Pancreas (tissue), 10 donors: ENCODE data around the gene NFATC2IP. TPM values are rescaled to one million over a fixed set of nuclear protein-coding genes. Genes with fewer than 3 reads are reported as not detected.

Source experiments
- ATAC-seq, 4 donors: fragments of 200-7000 bp; cut with Tn5 transposase; one replicate each; pipeline versions ENCODE4 v1.8.0 to v1.9.1; 2020; ENCODE audit warnings: mild to moderate bottlenecking in 4 of 4, moderate library complexity in 4 of 4
- DNase-seq, 6 donors: peaks; one replicate each; pipeline ENCODE4 v3.0.0-alpha.2; 2020
- FAIRE-seq: peaks from 2 replicates; lab custom pipeline; 2012; peaks lifted over from hg19 to GRCh38; lab: Jason Lieb, UNC
- H3K27ac ChIP-seq, 4 donors: fragments of 200-600 bp; sonication (generic); 1 replicate in 3 of 4; 2 replicates in 1 of 4; pipeline versions ENCODE4 v1.5.0 to v1.8.0; 2020
- H3K27me3 ChIP-seq, 4 donors: fragments of 200-600 bp; one replicate each; pipeline ENCODE4 v1.8.0; 2021
- H3K36me3 ChIP-seq, 3 donors: fragments of 200-600 bp; sonication (generic) in 1 of 3; one replicate each; pipeline versions ENCODE4 v1.5.0 to v1.8.0; 2020 to 2021
- H3K4me1 ChIP-seq, 3 donors: fragments of 200-600 bp; one replicate each; pipeline ENCODE4 v1.8.0; 2021
- H3K4me3 ChIP-seq, 4 donors: fragments of 200-600 bp; sonication (generic) in 2 of 4; one replicate each; pipeline versions ENCODE4 v1.5.0 to v1.8.0; 2020 to 2021
- H3K9me3 ChIP-seq, 4 donors: fragments of 200-600 bp; one replicate each; pipeline ENCODE4 v1.8.0; 2021
- CTCF ChIP-seq, 4 donors: fragments of 200-600 bp; sonication (generic) in 3 of 4; IDR thresholded peaks; one replicate each; pipeline versions ENCODE4 v1.5.0 to v1.8.0; 2021; ENCODE audit warnings: antibody characterized with exemption in 4 of 4
- WGBS, 2 donors: extraction: QIAGEN DNeasy Blood & Tissue Kit; methylation state at CpG; one replicate each; pipeline ENCODE4 v1.1.7; 2013; 5-methylcytosine and 5-hydroxymethylcytosine counted together
- intact Hi-C, 3 donors: fragments of 100-400 bp; cut with DNase I; formaldehyde crosslinking; loops; one replicate each; pipeline versions ENCODE4 v1.11.1 to v1.14.2; 2022
- polyA plus RNA-seq, 2 donors: library from polyadenylated mRNA; stranded (reverse); fragments of 200-250 nt; gene quantifications; one replicate each; pipeline ENCODE4 v1.2.3, GENCODE V29; 2013
- total RNA-seq, 6 donors: library from RNA; stranded (reverse); fragmentation: NEBNext Ultra II Directional in 4 of 6; extraction: Animal tissue kit (Norgen Biotek cat#: 25700) in 4 of 6; gene quantifications; one replicate each; pipeline versions ENCODE4 v1.2.1 to v1.2.4, GENCODE V29; 2021 to 2023
- donor health status: healthy with polysubstance abuse.
- donor health status: DM: no; HTN: no; CAD: no; lungs with moderate emphysema.
- donor health status: DM: no; HTN: no; CAD: no.
- donor health status: control.
- donor health status: control.
- donor health status: Bipolar disorder and iron deficiency.
- donor health status: DM: yes; HTN: yes; CAD: no.
- donor health status: DM: no; HTN: no; CAD: no.
- donor health status: DM: no; HTN: no; CAD: no.
- donor health status: DM: yes; HTN: yes; CAD: no.

Gene NFATC2IP
- total and polyA plus RNA-seq, 8 donors = 9.2 to 22.0 (median 12.6) TPM

GRCh38 chr16:28981517-28981916 is 30.8 kb downstream of the NFATC2IP start:
- FAIRE-seq (no peak), DNase-seq (peak in 1 of 6 donors; percentile 25), ATAC-seq (no peak)
- Histone ChIP-seq H3K27ac (no peak overlapping the region), H3K36me3 (peaks cover 0 to 11% (median 0%) of the 10 kb centered on the region in 3 donors), H3K27me3 (no peaks in the 10 kb centered on the region), H3K4me3 (no peak overlapping the region), H3K9me3 (no peaks in the 10 kb centered on the region), H3K4me1 (no peaks in the 10 kb centered on the region)
- intact Hi-C loops = no loop called here
- 81 to 82% methylated on average over 12 of the region's 12 CpGs for WGBS, 2 donors
- peak in 1 of 4 donors; percentile 30 for TF ChIP-seq CTCF (IDR thresholded peaks at IDR 0.05)

GRCh38 chr16:28982418-28982817 is 31.7 kb downstream of the NFATC2IP start:
- DNase-seq (peak in 2 of 6 donors; percentile 37 to 60), FAIRE-seq (no peak), ATAC-seq (no peak)
- H3K27ac ChIP-seq = no peak overlapping the region
- TF ChIP-seq CTCF (IDR thresholded peaks at IDR 0.05) = no peak
- H3K9me3 ChIP-seq = no peaks in the 10 kb centered on the region
- WGBS, 2 donors = 91 to 97% methylated on average over 10 of the region's 10 CpGs
- intact Hi-C loops = no loop called here
- H3K4me1 ChIP-seq = no peaks in the 10 kb centered on the region
- H3K27me3 ChIP-seq = no peaks in the 10 kb centered on the region
- H3K4me3 ChIP-seq = no peak overlapping the region
- peaks cover 0 to 17% (median 0%) of the 10 kb centered on the region in 3 donors for H3K36me3 ChIP-seq

GRCh38 chr16:28982949-28983348 is 32.2 kb downstream of the NFATC2IP start:
- no peak overlapping the region for H3K4me3 ChIP-seq
- FAIRE-seq = no peak
- no peak for ATAC-seq
- H3K4me1 ChIP-seq = no peaks in the 10 kb centered on the region
- DNase-seq = peak in 1 of 6 donors; percentile 52
- intact Hi-C loops = no loop called here
- H3K36me3 ChIP-seq = peaks cover 0 to 17% (median 0%) of the 10 kb centered on the region in 3 donors
- H3K9me3 ChIP-seq = no peaks in the 10 kb centered on the region
- no peaks in the 10 kb centered on the region for H3K27me3 ChIP-seq
- 89 to 93% methylated on average over 11 of the region's 11 CpGs for WGBS, 2 donors
- H3K27ac ChIP-seq = no peak overlapping the region
- no peak for TF ChIP-seq CTCF (IDR thresholded peaks at IDR 0.05)

- Histone ChIP-seq H3K4me1 (no peaks in the 10 kb centered on the region), H3K27me3 (no peaks in the 10 kb centered on the region), H3K36me3 (peaks cover 0 to 17% (median 0%) of the 10 kb centered on the region in 3 donors), H3K9me3 (no peaks in the 10 kb centered on the region), H3K4me3 (no peak overlapping the region), H3K27ac (no peak overlapping the region)
- DNase-seq (peak in 1 of 6 donors; percentile 49), ATAC-seq (no peak), FAIRE-seq (no peak)
- no peak for TF ChIP-seq CTCF (IDR thresholded peaks at IDR 0.05)
- WGBS, 2 donors = 95 to 96% methylated on average over 18 of the region's 18 CpGs
- intact Hi-C loops = no loop called here
Measured at GRCh38 chr16:28983644-28984043, 32.9 kb downstream of the NFATC2IP start.

- no peaks in the 10 kb centered on the region for H3K27me3 ChIP-seq
- no peak overlapping the region for H3K4me3 ChIP-seq
- FAIRE-seq = no peak
Measured at GRCh38 chr16:28984091-28984490, 33.4 kb downstream of the NFATC2IP start.

More at GRCh38 chr16:28984091-28984490, 33.4 kb downstream of the NFATC2IP start:
- 81 to 85% methylated on average over 12 of the region's 12 CpGs for WGBS, 2 donors
- DNase-seq (peak in 1 of 6 donors; percentile 75), ATAC-seq (no peak)
- intact Hi-C loops = no loop called here
- no peaks in the 10 kb centered on the region for H3K4me1 ChIP-seq
- no peaks in the 10 kb centered on the region for H3K9me3 ChIP-seq
- no peak overlapping the region for H3K27ac ChIP-seq
- no peak for TF ChIP-seq CTCF (IDR thresholded peaks at IDR 0.05)
- H3K36me3 ChIP-seq = peaks cover 0 to 17% (median 0%) of the 10 kb centered on the region in 3 donors
